ENCODE results near the gene CLIP1.
"Not testable (repeated sequence)": the region's sequence is repeated elsewhere in the genome, so short reads cannot be mapped to it uniquely, and the experiment has no call there.

DNA sequence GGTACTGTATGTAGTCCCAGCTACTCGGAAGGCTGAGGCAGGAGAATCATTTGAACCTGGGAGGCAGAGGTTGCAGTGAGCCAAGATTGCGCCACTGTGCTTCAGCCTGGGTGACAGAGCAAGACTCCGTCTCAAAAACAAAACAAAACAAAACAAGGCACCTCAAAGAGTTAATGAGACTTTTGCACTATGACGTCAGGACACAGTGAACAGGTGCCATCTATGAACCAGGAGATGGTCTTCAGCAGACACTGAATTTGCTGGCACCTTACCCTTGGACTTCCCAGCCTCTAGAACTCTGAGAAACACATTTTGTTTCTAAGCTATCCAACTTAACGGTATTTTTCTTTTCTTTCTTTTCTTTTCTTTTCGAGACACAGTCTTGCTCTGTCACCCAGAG, 23.9 kb upstream of the CLIP1 start:
- TF ChIP-seq, protein P1, sequence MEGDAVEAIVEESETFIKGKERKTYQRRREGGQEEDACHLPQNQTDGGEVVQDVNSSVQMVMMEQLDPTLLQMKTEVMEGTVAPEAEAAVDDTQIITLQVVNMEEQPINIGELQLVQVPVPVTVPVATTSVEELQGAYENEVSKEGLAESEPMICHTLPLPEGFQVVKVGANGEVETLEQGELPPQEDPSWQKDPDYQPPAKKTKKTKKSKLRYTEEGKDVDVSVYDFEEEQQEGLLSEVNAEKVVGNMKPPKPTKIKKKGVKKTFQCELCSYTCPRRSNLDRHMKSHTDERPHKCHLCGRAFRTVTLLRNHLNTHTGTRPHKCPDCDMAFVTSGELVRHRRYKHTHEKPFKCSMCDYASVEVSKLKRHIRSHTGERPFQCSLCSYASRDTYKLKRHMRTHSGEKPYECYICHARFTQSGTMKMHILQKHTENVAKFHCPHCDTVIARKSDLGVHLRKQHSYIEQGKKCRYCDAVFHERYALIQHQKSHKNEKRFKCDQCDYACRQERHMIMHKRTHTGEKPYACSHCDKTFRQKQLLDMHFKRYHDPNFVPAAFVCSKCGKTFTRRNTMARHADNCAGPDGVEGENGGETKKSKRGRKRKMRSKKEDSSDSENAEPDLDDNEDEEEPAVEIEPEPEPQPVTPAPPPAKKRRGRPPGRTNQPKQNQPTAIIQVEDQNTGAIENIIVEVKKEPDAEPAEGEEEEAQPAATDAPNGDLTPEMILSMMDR (optimal IDR thresholded peaks at IDR 0.05 in 1 of 3, IDR thresholded peaks at IDR 0.05 in 1 of 3, conservative IDR thresholded peaks at IDR 0.05 in 1 of 3; ENCODE audit: extremely low read depth in 1 of 3, insufficient read depth in 2 of 3, low read length in 3 of 3), result not testable (repeated sequence)
- not testable (repeated sequence) for TF ChIP-seq EZH2 (IDR thresholded peaks at IDR 0.05; ENCODE audit: low read length)
